ENCODE results near the gene TLR3. TPM values are rescaled to one million over a fixed set of nuclear protein-coding genes. Genes with fewer than 3 reads are reported as not detected.

Gene TLR3
- total and polyA plus RNA-seq, 2 of the 8 experiments (the other 6 are each of a cell fraction or from before 2014, with no cell fraction given), result 1.00 to 2.6 TPM

- TF ChIP-seq SP2 (IDR thresholded peaks at IDR 0.05; ENCODE audit: low read length), result no peak
- no peak for TF ChIP-seq KDM4A (IDR thresholded peaks at IDR 0.05; ENCODE audit: low read depth, low read length, severe bottlenecking)
- no peak for TF ChIP-seq EP300 (IDR thresholded peaks at IDR 0.05; ENCODE audit: borderline replicate concordance in 1 of 2, low read depth in 2 of 2, low read length in 2 of 2)
- no peak for TF ChIP-seq TBP (IDR thresholded peaks at IDR 0.05; ENCODE audit: low read depth, low read length)
- no peak for TF ChIP-seq BRCA1 (IDR thresholded peaks at IDR 0.05; ENCODE audit: low read depth, low read length)
Observed at GRCh38 chr4:186079694-186080093, 10.7 kb downstream of the TLR3 start (continued).
